CD14-positive monocyte (primary cell): ENCODE measurements around the gene SERPINB5. TPM values are rescaled to one million over a fixed set of nuclear protein-coding genes. Genes with fewer than 3 reads are reported as not detected.

Experiments
- DNase-seq, 3 donors: peaks; one replicate each; pipeline ENCODE4 v3.0.0-alpha.2; 2011 to 2022
- H2AFZ ChIP-seq: 2 replicates; pipeline ENCODE4 v1.6.0; 2012; ENCODE audit warnings: mild to moderate bottlenecking, low read depth, low read length, inconsistent platforms; ENCODE audit not compliant: insufficient read depth, poor library complexity, severe bottlenecking
- H3K27ac ChIP-seq, 2 donors: 1 replicate in 1 of 2; 2 replicates in 1 of 2; pipeline ENCODE4 v1.5.1; 2012 to 2013; ENCODE audit warnings: low read length in 2 of 2, control low read depth in 1 of 2, inconsistent platforms in 1 of 2, low read depth in 1 of 2, mild to moderate bottlenecking in 1 of 2
- H3K27me3 ChIP-seq, 2 donors: one replicate each; pipeline versions ENCODE4 v1.6.0 to v1.6.1; 2011 to 2013; ENCODE audit warnings: low read length in 2 of 2; ENCODE audit not compliant: control insufficient read depth in 2 of 2, insufficient read depth in 2 of 2
- H3K36me3 ChIP-seq, 2 donors: replicated peaks in 1 of 2; 1 replicate in 1 of 2; 2 replicates in 1 of 2; pipeline versions ENCODE4 v1.5.1 to v1.6.1; 2012 to 2013; ENCODE audit warnings: low read length in 2 of 2, control low read depth in 1 of 2, inconsistent platforms in 1 of 2, mild to moderate bottlenecking in 1 of 2; ENCODE audit not compliant: insufficient read depth in 2 of 2, control insufficient read depth in 1 of 2
- H3K4me1 ChIP-seq, 2 donors: 1 replicate in 1 of 2; 2 replicates in 1 of 2; pipeline versions ENCODE4 v1.5.1 to v1.6.1; 2012 to 2013; ENCODE audit warnings: low read length in 2 of 2, control low read depth in 1 of 2, inconsistent platforms in 1 of 2, mild to moderate bottlenecking in 1 of 2, moderate library complexity in 1 of 2; ENCODE audit not compliant: insufficient read depth in 2 of 2, control insufficient read depth in 1 of 2
- H3K4me2 ChIP-seq: replicated peaks from 2 replicates; pipeline ENCODE3; 2012; ENCODE audit warnings: low read length, moderate library complexity, mild to moderate bottlenecking; ENCODE audit not compliant: poor library complexity, severe bottlenecking; ENCODE audit errors: extremely low read depth
- H3K4me3 ChIP-seq, 3 experiments: fragments of 200-600 bp in 1 of 3; sonication (generic) in 1 of 3; replicated peaks in 1 of 3; 1 replicate in 2 of 3; 2 replicates in 1 of 3; pipeline ENCODE4 v1.5.1; 2011 to 2013; ENCODE audit warnings: low read length in 3 of 3, mild to moderate bottlenecking in 3 of 3, control low read depth in 2 of 3, low read depth in 2 of 3, inconsistent platforms in 1 of 3, moderate library complexity in 1 of 3
- H3K79me2 ChIP-seq: 2 replicates; pipeline ENCODE4 v1.6.0; 2012; ENCODE audit warnings: mild to moderate bottlenecking, control low read depth, inconsistent platforms, low read length, moderate library complexity; ENCODE audit not compliant: insufficient read depth
- H3K9ac ChIP-seq: 2 replicates; pipeline ENCODE4 v1.6.0; 2017; ENCODE audit warnings: low read length, mild to moderate bottlenecking; ENCODE audit not compliant: insufficient read depth, poor library complexity, severe bottlenecking
- H3K9me3 ChIP-seq, 2 donors: replicated peaks in 1 of 2; 1 replicate in 1 of 2; 2 replicates in 1 of 2; pipeline versions ENCODE4 v1.5.1 to v1.6.1; 2012 to 2013; ENCODE audit warnings: low read length in 2 of 2, control low read depth in 1 of 2; ENCODE audit not compliant: control insufficient read depth in 1 of 2, insufficient read depth in 1 of 2
- H4K20me1 ChIP-seq: 2 replicates; pipeline ENCODE4 v1.6.0; 2012; ENCODE audit warnings: mild to moderate bottlenecking, low read length, control low read depth, moderate library complexity; ENCODE audit not compliant: insufficient read depth
- H3K27ac Mint-ChIP-seq, 7 donors: one replicate each; pipeline ENCODE4 v1.8.0; 2020; ENCODE audit warnings: mild to moderate bottlenecking in 7 of 7, mixed read lengths in 7 of 7, moderate library complexity in 6 of 7, inconsistent platforms in 2 of 7
- H3K27me3 Mint-ChIP-seq, 3 donors: one replicate each; pipeline ENCODE4 v1.8.0; 2021 to 2022; ENCODE audit warnings: low read depth in 3 of 3, mild to moderate bottlenecking in 3 of 3, mixed read lengths in 3 of 3, moderate library complexity in 3 of 3, inconsistent platforms in 1 of 3
- H3K36me3 Mint-ChIP-seq, 2 donors: one replicate each; pipeline ENCODE4 v1.8.0; 2020; ENCODE audit warnings: mixed read lengths in 2 of 2, inconsistent platforms in 1 of 2, mild to moderate bottlenecking in 1 of 2
- H3K4me1 Mint-ChIP-seq: one replicate; pipeline ENCODE4 v1.8.0; 2020; ENCODE audit warnings: mild to moderate bottlenecking, mixed read lengths
- H3K4me3 Mint-ChIP-seq, 2 donors: one replicate each; pipeline ENCODE4 v1.8.0; 2020; ENCODE audit warnings: mild to moderate bottlenecking in 2 of 2, mixed read lengths in 2 of 2, moderate library complexity in 1 of 2
- H3K9me3 Mint-ChIP-seq, 7 donors: one replicate each; pipeline ENCODE4 v1.8.0; 2020 to 2022; ENCODE audit warnings: mixed read lengths in 7 of 7, mild to moderate bottlenecking in 6 of 7, moderate library complexity in 6 of 7, inconsistent platforms in 2 of 7
- CTCF ChIP-seq: fragments of 200-600 bp; IDR thresholded peaks from one replicate; pipeline ENCODE4 v1.8.0; 2022; ENCODE audit warnings: antibody characterized with exemption, mild to moderate bottlenecking
- WGBS: methylation state at CpG from one replicate; pipeline ENCODE4 v1.1.5; 2013; ENCODE audit warnings: missing lambda C conversion rate; ENCODE audit not compliant: insufficient coverage; 5-methylcytosine and 5-hydroxymethylcytosine counted together
- intact Hi-C, 2 donors: fragments of 100-400 bp; cut with micrococcal nuclease; formaldehyde crosslinking; loops; one replicate each; pipeline versions ENCODE4 v1.15.0 to v1.15.1; 2023
- polyA plus RNA-seq, 3 donors: library from polyadenylated mRNA; depleted of rRNA in 1 of 3; unstranded in 2 of 3; stranded (reverse) in 1 of 3; fragments of 300-500 nt in 2 of 3; fragments of >200 nt in 1 of 3; fragmentation: Illumina TruSeq in 2 of 3; gene quantifications; 1 replicate in 2 of 3; 2 replicates in 1 of 3; pipeline ENCODE4 v1.2.3, GENCODE V29; 2012 to 2021

The SERPINB5 gene
- polyA plus RNA-seq, 3 donors, result not detected

GRCh38 chr18:63444580-63444979 is 32.2 kb upstream of the SERPINB5 start:
- Histone ChIP-seq H3K4me2 (peak overlapping the region; percentile 46), H3K79me2 (no peaks in the 10 kb centered on the region), H4K20me1 (no peaks in the 10 kb centered on the region), H3K9me3 (no peaks in the 10 kb centered on the region), H3K4me1 (peaks cover 39 to 44% of the 10 kb centered on the region in 2 donors), H3K27me3 (no peaks in the 10 kb centered on the region), H3K27ac (peak overlapping the region; percentile 92 to 95), H3K9ac (peak overlapping the region; percentile 57), H3K36me3 (no peaks in the 10 kb centered on the region), H2AFZ (peak overlapping the region; percentile 32), H3K4me3 (peak overlapping the region in 1 of 3 experiments; percentile 11)
- Mint-ChIP-seq H3K9me3 (no peaks in the 10 kb centered on the region), H3K36me3 (peaks cover 0 to 2% of the 10 kb centered on the region in 2 donors), H3K27me3 (peaks cover 0 to 2% (median 0%) of the 10 kb centered on the region in 3 donors), H3K27ac (peak overlapping the region; percentile 96 to 98 (median 97)), H3K4me1 (peaks cover 37% of the 10 kb centered on the region), H3K4me3 (no peak overlapping the region)
- 0% methylated on average over 1 of the region's 6 CpGs for WGBS
- intact Hi-C loops, result loop anchor here in 1 of 2 donors (10.0 kb wide), 1 partner anchor 730 kb away; the partner anchor contains the start of gene PHLPP1
- TF ChIP-seq CTCF, result no peak
- peak; percentile 94 to 99 (median 97) for DNase-seq

DNA sequence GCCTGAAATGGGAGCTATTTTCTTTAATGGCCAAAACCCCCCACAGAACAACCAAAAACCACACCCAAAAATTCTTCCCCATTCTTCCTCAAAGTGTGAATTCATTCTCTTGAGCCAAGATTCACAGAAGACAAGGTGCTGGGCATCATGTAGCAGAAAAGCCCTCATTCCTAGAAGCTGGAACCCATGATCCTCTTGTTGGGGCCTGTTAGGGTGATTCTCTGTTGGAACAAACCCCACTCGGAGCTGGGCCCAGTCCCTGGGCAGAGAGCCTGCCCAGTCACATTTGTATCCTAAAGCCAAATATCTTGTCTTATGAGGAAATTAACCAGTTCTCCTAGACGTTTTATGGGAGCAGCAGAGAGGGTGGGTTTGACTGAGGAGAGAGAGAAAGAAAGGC is 31.7 kb upstream of the SERPINB5 start:
- Mint-ChIP-seq H3K4me3 (peak overlapping the region in 1 of 2 donors; percentile 30), H3K36me3 (peaks cover 0 to 2% of the 10 kb centered on the region in 2 donors), H3K9me3 (no peaks in the 10 kb centered on the region), H3K27ac (peak overlapping the region; percentile 96 to 98 (median 97)), H3K27me3 (peaks cover 0 to 2% (median 0%) of the 10 kb centered on the region in 3 donors), H3K4me1 (peaks cover 37% of the 10 kb centered on the region)
- peak overlapping the region; percentile 32 for H2AFZ ChIP-seq
- H3K36me3 ChIP-seq, result no peaks in the 10 kb centered on the region
- peak overlapping the region in 1 of 3 experiments; percentile 11 for H3K4me3 ChIP-seq
- TF ChIP-seq CTCF, result no peak
- intact Hi-C loops, result loop anchor here in 1 of 2 donors (10.0 kb wide), 1 partner anchor 730 kb away; the partner anchor contains the start of gene PHLPP1
- H3K79me2 ChIP-seq, result no peaks in the 10 kb centered on the region
- H3K27ac ChIP-seq, result peak overlapping the region; percentile 92 to 95
- no peaks in the 10 kb centered on the region for H4K20me1 ChIP-seq
- H3K9ac ChIP-seq, result peak overlapping the region; percentile 57
- no CpG with 5 or more reads among the region's 2 CpGs for WGBS
- H3K4me1 ChIP-seq, result peaks cover 39 to 40% of the 10 kb centered on the region in 2 donors
- no peaks in the 10 kb centered on the region for H3K27me3 ChIP-seq
- peak in 1 of 3 donors; percentile 66 for DNase-seq
- H3K4me2 ChIP-seq, result peak overlapping the region; percentile 46
- H3K9me3 ChIP-seq, result no peaks in the 10 kb centered on the region
